HepG2 (cell line): ENCODE results near the gene EIF4G1. TPM values are rescaled to one million over a fixed set of nuclear protein-coding genes. Genes with fewer than 3 reads are reported as not detected.

Source experiments
- ATAC-seq: fragments of 200-7000 bp; cut with Tn5 transposase; 3 replicates; pipeline ENCODE4 v1.9.1; 2020; ENCODE audit warnings: mild to moderate bottlenecking, moderate library complexity
- BruUV-seq: library from RNA; stranded (reverse); fragments of 400-500 nt; replicated peaks from 2 replicates; lab custom pipeline; 2021; lab: Mats Ljungman, UMichigan
- CTCF ChIA-PET: fragments of 300-600 bp; formaldehyde crosslinking; extraction: SDS; loops from one replicate; lab custom pipeline; 2021; ENCODE audit warnings: low total read pairs, inconsistent platforms, low intra/inter-chr PET ratio; lab: Yijun Ruan, JAX
- POLR2A ChIA-PET: fragments of 350-600 bp; sonication (Branson Sonifier 250); formaldehyde crosslinking; loops from one replicate; lab custom pipeline; 2020; ENCODE audit warnings: antibody characterized with exemption, inconsistent platforms; lab: Yijun Ruan, JAX
- DNase-seq: peaks from one replicate; pipeline ENCODE4 v3.0.0-alpha.2; 2015; ENCODE audit warnings: low spot score
- FAIRE-seq: peaks from 3 replicates; lab custom pipeline; 2011; peaks lifted over from hg19 to GRCh38; lab: Jason Lieb, UNC
- H2AFZ ChIP-seq: one replicate; pipeline ENCODE4 v1.6.1; 2011; ENCODE audit warnings: low read length, inconsistent platforms
- H3K27ac ChIP-seq: fragments of 300-600 bp; 3 replicates; pipeline ENCODE4 v1.8.0; 2011; ENCODE audit warnings: mixed run types, mild to moderate bottlenecking, mixed read lengths, low read length, inconsistent platforms; ENCODE audit not compliant: insufficient read depth; ENCODE audit errors: extremely low read length
- H3K27me3 ChIP-seq, 2 experiments: fragments of 200-600 bp in 1 of 2; 2 replicates in 1 of 2; 3 replicates in 1 of 2; pipeline versions ENCODE4 v1.6.0 to v1.8.0; 2011; ENCODE audit warnings: low read length in 2 of 2, mild to moderate bottlenecking in 2 of 2, moderate library complexity in 2 of 2, inconsistent platforms in 1 of 2; ENCODE audit not compliant: insufficient read depth in 2 of 2, control insufficient read depth in 1 of 2
- H3K36me3 ChIP-seq, 2 experiments: fragments of 200-600 bp in 1 of 2; replicated peaks in 1 of 2; 2 replicates in 1 of 2; 3 replicates in 1 of 2; pipeline versions ENCODE4 v1.5.1 to v1.8.0; 2011; ENCODE audit warnings: low read length in 2 of 2, inconsistent platforms in 1 of 2; ENCODE audit not compliant: insufficient read depth in 2 of 2, control insufficient read depth in 1 of 2
- H3K4me1 ChIP-seq: 2 replicates; pipeline ENCODE4 v1.5.1; 2012; ENCODE audit warnings: low read length, inconsistent platforms; ENCODE audit not compliant: insufficient read depth
- H3K4me2 ChIP-seq: 2 replicates; pipeline ENCODE4 v1.6.0; 2011; ENCODE audit warnings: low read depth, low read length, inconsistent platforms
- H3K4me3 ChIP-seq, 3 experiments: fragments of 200-600 bp in 1 of 3; sonication (generic), shearing (Covaris generic) in 1 of 3; replicated peaks in 1 of 3; 2 replicates each; pipeline ENCODE4 v1.5.1; 2011 to 2016; ENCODE audit warnings: low read length in 3 of 3, inconsistent platforms in 2 of 3, low read depth in 2 of 3, mild to moderate bottlenecking in 2 of 3, control low read depth in 1 of 3, mixed read lengths in 1 of 3; ENCODE audit not compliant: insufficient read depth in 1 of 3
- H3K79me2 ChIP-seq: one replicate; pipeline ENCODE4 v1.6.1; 2011; ENCODE audit warnings: low read length, inconsistent platforms; ENCODE audit not compliant: insufficient read depth
- H3K9ac ChIP-seq: 2 replicates; pipeline ENCODE4 v1.6.0; 2011; ENCODE audit warnings: mild to moderate bottlenecking, low read depth, low read length, inconsistent platforms; ENCODE audit not compliant: insufficient read depth
- H3K9me3 ChIP-seq: 2 replicates; pipeline ENCODE4 v1.5.1; 2012; ENCODE audit warnings: mild to moderate bottlenecking, low read length
- H4K20me1 ChIP-seq: 2 replicates; pipeline ENCODE4 v1.6.0; 2011; ENCODE audit warnings: inconsistent platforms, mild to moderate bottlenecking, low read length, moderate library complexity; ENCODE audit not compliant: insufficient read depth
- BORCS8-MEF2B ChIP-seq: sonication (generic); formaldehyde crosslinking; IDR thresholded peaks from 2 replicates; pipeline ENCODE4 v1.8.0; 2022; ENCODE audit warnings: mild to moderate bottlenecking, missing genetic modification reagents
- BRCA1 ChIP-seq: sonication (generic); formaldehyde crosslinking; IDR thresholded peaks from 2 replicates; pipeline ENCODE4 v1.4.0; 2020; ENCODE audit warnings: missing genetic modification reagents
- CTCF ChIP-seq: sonication (generic); formaldehyde crosslinking; IDR thresholded peaks from 2 replicates; pipeline ENCODE4 v1.5.0; 2020; ENCODE audit warnings: mild to moderate bottlenecking, missing genetic modification reagents, moderate library complexity
- FOXO1 ChIP-seq: sonication (generic); formaldehyde crosslinking; IDR thresholded peaks from 2 replicates; pipeline ENCODE4 v1.4.0; 2020; ENCODE audit warnings: missing genetic modification reagents
- NFATC3 ChIP-seq: sonication (generic); formaldehyde crosslinking; IDR thresholded peaks from 2 replicates; pipeline ENCODE4 v1.5.1; 2020; ENCODE audit warnings: mild to moderate bottlenecking, missing genetic modification reagents
- SMC3 ChIP-seq: IDR thresholded peaks from 2 replicates; pipeline ENCODE4 v1.6.1; 2011; ENCODE audit warnings: low read length, improper control_type of control experiment
- SOX5 ChIP-seq: IDR thresholded peaks from 2 replicates; pipeline ENCODE4 v1.6.1; 2016; ENCODE audit warnings: borderline replicate concordance
- SP5 ChIP-seq: IDR thresholded peaks from 2 replicates; pipeline ENCODE4 v1.6.1; 2016; ENCODE audit warnings: low read depth, borderline replicate concordance
- TEAD3 ChIP-seq: optimal IDR thresholded peaks from 2 replicates; pipeline ENCODE3; 2016; ENCODE audit warnings: borderline replicate concordance
- TSC22D2 ChIP-seq: sonication (generic); formaldehyde crosslinking; IDR thresholded peaks from 2 replicates; pipeline ENCODE4 v1.5.1; 2020; ENCODE audit warnings: missing genetic modification reagents, mild to moderate bottlenecking, borderline replicate concordance
- XRCC5 ChIP-seq: fragments of 200-400 bp; formaldehyde crosslinking; optimal IDR thresholded peaks from 2 replicates; pipeline ENCODE3; 2017; ENCODE audit warnings: mild to moderate bottlenecking, low read length
- ZFP91 ChIP-seq: sonication (generic); formaldehyde crosslinking; IDR thresholded peaks from 2 replicates; pipeline ENCODE4 v1.9.0; 2022; ENCODE audit warnings: missing genetic modification reagents, mild to moderate bottlenecking, borderline replicate concordance
- ZGPAT ChIP-seq: IDR thresholded peaks from 2 replicates; pipeline ENCODE4 v1.6.1; 2016; ENCODE audit warnings: mild to moderate bottlenecking
- ZNF687 ChIP-seq: sonication (generic); formaldehyde crosslinking; IDR thresholded peaks from 2 replicates; pipeline ENCODE4 v1.5.1; 2020; ENCODE audit warnings: mild to moderate bottlenecking, missing genetic modification reagents, moderate library complexity
- WGBS: methylation state at CpG from one replicate; pipeline ENCODE4 v1.1.6; 2017; ENCODE audit warnings: low lambda C conversion rate; 5-methylcytosine and 5-hydroxymethylcytosine counted together
- in situ Hi-C: cut with HindIII; loops from 2 replicates; pipeline ENCODE4 v1.10.0; 2017; ENCODE audit warnings: low pct_unique_long_range_greater_than_20kb; ENCODE audit not compliant: extremely low pct_ligation_motif_present
- intact Hi-C: fragments of 100-400 bp; cut with micrococcal nuclease; formaldehyde crosslinking; loops from one replicate; pipeline ENCODE4 v1.10.0; 2022; ENCODE audit not compliant: unreplicated experiment
- polyA plus RNA-seq, 8 experiments: library from polyadenylated mRNA; depleted of rRNA in 3 of 8; stranded (reverse) in 7 of 8; unstranded in 1 of 8; fragments of >200 nt; fragmentation: Illumina TruSeq in 4 of 8; extraction: Trizol in 4 of 8; gene quantifications; 2 replicates each; pipeline versions ENCODE4 v1.2.1 to v1.2.3, GENCODE V29; 2011 to 2016; ENCODE audit warnings: low read depth in 4 of 8, missing spikeins in 1 of 8, mixed read lengths in 1 of 8; ENCODE audit not compliant: insufficient read depth in 1 of 8
- total RNA-seq, 5 experiments: library from RNA; depleted of rRNA; stranded (reverse); fragments of >200 nt; fragmentation: Illumina TruSeq; extraction: Trizol; gene quantifications; 2 replicates each; pipeline ENCODE4 v1.2.3, GENCODE V29; 2016; ENCODE audit warnings: low read depth in 1 of 5

Gene EIF4G1
- total and polyA plus RNA-seq, 2 of the 13 experiments (the other 11 are each of a cell fraction or from before 2014, with no cell fraction given): 208 to 213 TPM

- FAIRE-seq (peak; percentile 81), DNase-seq (peak; percentile 84), ATAC-seq (peak; percentile 92)
- peaks cover 4 to 16% of the 10 kb centered on the region in 2 experiments; a peak in 4 of 5 replicates for H3K36me3 ChIP-seq
- no peak overlapping the region for H3K27ac ChIP-seq
- intact Hi-C loops (no loop called here), in situ Hi-C loops (no loop called here)
- H3K79me2 ChIP-seq: no peaks in the 10 kb centered on the region
- H3K9me3 ChIP-seq: no peaks in the 10 kb centered on the region
- no peak overlapping the region for H2AFZ ChIP-seq
- H4K20me1 ChIP-seq: no peaks in the 10 kb centered on the region
- BruUV-seq: no TSS peak
- no peak overlapping the region for H3K4me3 ChIP-seq
- ChIA-PET CTCF (interaction anchor here (0.6 to 1.4 kb wide), 3 partner anchors 10 to 195 kb away, joined by 3 to 6 read pairs (median 4); no protein-coding TSS in a partner anchor), POLR2A (interaction anchor here (0.8 to 2.2 kb wide), 9 partner anchors 8 to 168 kb away, joined by 3 to 6 read pairs (median 4); partner anchors contain the start of genes FAM131A and POLR2H)
- no peak overlapping the region for H3K9ac ChIP-seq
- H3K27me3 ChIP-seq: no peaks in the 10 kb centered on the region
- WGBS: 44% methylated on average over 14 of the region's 14 CpGs
- H3K4me1 ChIP-seq: peaks cover 11% of the 10 kb centered on the region
- no peak overlapping the region for H3K4me2 ChIP-seq
- TF ChIP-seq TEAD3: peak; percentile 33
- peak; percentile 73 for TF ChIP-seq CTCF (CRISPR knock-in tag)
- 0 out of 2 replicates have a peak, but pooled peaks have one; percentile 37 for TF ChIP-seq ZGPAT
- 0 out of 2 replicates have a peak, but pooled peaks have one; percentile 11 for TF ChIP-seq FOXO1
- 0 out of 2 replicates have a peak, but pooled peaks have one; percentile 13 for TF ChIP-seq SOX5
- TF ChIP-seq BORCS8-MEF2B (CRISPR knock-in tag): peak; percentile 48; the same call in 1 of the 2 replicates
- 0 out of 2 replicates have a peak, but pooled peaks have one; percentile 14 for TF ChIP-seq ZFP91 (CRISPR knock-in tag)
- peak; percentile 55 for TF ChIP-seq SMC3
- no peak for TF ChIP-seq BRCA1
- no peak for TF ChIP-seq NFATC3 (CRISPR knock-in tag)
- TF ChIP-seq TSC22D2 (CRISPR knock-in tag): no peak
- TF ChIP-seq ZNF687 (CRISPR knock-in tag): peak; percentile 50
- 0 out of 2 replicates have a peak, but pooled peaks have one; percentile 21 for TF ChIP-seq SP5 (CRISPR knock-in tag)
- peak; percentile 77 for TF ChIP-seq XRCC5
Measured at GRCh38 chr3:184345317-184346144, 31.1 kb downstream of the EIF4G1 start.
